ENCODE data around the gene PTOV1. TPM values are rescaled to one million over a fixed set of nuclear protein-coding genes. Genes with fewer than 3 reads are reported as not detected.
A peak's percentile ranks its signal among the peaks of the same experiment; 100 is the strongest.

PTOV1 gene
- total RNA-seq, 1 experiment from 2014 or later: 296 TPM

DNA sequence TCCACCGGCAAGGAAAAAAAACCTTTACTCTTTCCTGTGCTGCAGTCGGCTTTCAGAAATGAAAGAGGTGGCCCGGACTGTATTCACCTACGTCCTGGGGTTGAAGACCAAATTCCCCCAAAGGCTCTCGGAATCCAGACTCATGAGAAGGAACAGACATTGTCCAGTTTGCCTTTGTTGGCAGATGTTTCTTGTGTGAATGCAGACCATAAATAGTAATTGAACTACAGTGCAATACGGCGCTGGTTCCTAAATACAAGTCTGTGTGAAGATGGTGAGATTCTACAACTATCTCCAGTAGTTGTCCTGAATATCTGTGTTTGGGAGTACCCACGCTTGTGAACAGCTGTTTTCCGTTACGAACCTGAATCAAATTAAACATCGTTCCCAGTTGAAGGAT, 11.2 kb upstream of the PTOV1 start:
- ATAC-seq (no peak), DNase-seq (ENCODE audit: low spot score) (no peak)
- no peak overlapping the region for H3K27ac Mint-ChIP-seq
- no peaks in the 10 kb centered on the region for H3K9me3 Mint-ChIP-seq
- no peak overlapping the region for H3K4me3 Mint-ChIP-seq
- TF ChIP-seq ESRRA (CRISPR knock-in tag; IDR thresholded peaks at IDR 0.05; ENCODE audit: borderline replicate concordance) (no peak), PREB (CRISPR knock-in tag; IDR thresholded peaks at IDR 0.05; ENCODE audit: borderline replicate concordance) (no peak), GTF2I (CRISPR knock-in tag; conservative IDR thresholded peaks at IDR 0.05) (no peak), TCF7 (CRISPR knock-in tag; IDR thresholded peaks at IDR 0.05; ENCODE audit: low read depth) (no peak), SP1 (CRISPR knock-in tag; conservative IDR thresholded peaks at IDR 0.05) (no peak), CBFB (CRISPR knock-in tag; IDR thresholded peaks at IDR 0.05; ENCODE audit: low read depth) (no peak), MLX (CRISPR knock-in tag; IDR thresholded peaks at IDR 0.05) (no peak), PRRX2 (CRISPR knock-in tag; IDR thresholded peaks at IDR 0.05) (no peak), NR2C2 (CRISPR knock-in tag; IDR thresholded peaks at IDR 0.05) (no peak), MXD4 (CRISPR knock-in tag; IDR thresholded peaks at IDR 0.05; ENCODE audit: borderline replicate concordance) (no peak), NR1H2 (CRISPR knock-in tag; IDR thresholded peaks at IDR 0.05) (no peak), ZNF219 (CRISPR knock-in tag; IDR thresholded peaks at IDR 0.05; ENCODE audit: borderline replicate concordance) (no peak)
- TF ChIP-seq, protein P1, sequence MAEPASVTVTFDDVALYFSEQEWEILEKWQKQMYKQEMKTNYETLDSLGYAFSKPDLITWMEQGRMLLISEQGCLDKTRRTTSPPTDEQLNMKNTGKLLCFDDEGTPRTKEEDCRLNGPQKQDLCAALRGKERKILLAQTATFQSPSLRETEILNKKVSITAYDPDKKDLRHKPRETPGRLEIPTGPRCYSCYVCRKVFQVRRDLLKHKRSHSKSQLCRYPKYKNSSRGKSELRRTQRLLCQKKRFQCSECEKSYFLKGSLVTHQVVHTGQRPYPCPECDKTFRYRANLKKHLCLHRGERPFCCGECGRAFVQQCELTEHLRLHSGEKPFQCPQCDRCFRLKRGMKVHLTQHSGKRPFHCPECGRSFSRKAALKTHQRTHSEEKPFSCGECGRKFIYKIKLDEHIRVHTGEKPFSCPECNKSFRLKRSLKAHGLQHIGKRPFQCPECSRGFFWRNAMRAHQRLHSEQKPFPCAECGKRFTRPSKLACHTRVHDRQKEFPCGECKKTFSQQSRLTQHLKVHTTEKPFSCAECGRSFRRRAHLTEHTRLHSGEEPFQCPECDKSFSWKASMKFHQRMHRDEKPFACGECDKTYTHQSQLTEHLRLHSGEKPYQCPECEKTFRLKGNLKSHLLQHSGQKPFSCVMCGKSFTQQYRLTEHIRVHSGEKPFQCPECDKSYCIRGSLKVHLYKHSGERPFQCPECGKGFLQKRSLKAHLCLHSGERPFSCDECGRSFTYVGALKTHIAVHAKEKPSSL (CRISPR knock-in tag; conservative IDR thresholded peaks at IDR 0.05): no peak
- TF ChIP-seq, protein P2, sequence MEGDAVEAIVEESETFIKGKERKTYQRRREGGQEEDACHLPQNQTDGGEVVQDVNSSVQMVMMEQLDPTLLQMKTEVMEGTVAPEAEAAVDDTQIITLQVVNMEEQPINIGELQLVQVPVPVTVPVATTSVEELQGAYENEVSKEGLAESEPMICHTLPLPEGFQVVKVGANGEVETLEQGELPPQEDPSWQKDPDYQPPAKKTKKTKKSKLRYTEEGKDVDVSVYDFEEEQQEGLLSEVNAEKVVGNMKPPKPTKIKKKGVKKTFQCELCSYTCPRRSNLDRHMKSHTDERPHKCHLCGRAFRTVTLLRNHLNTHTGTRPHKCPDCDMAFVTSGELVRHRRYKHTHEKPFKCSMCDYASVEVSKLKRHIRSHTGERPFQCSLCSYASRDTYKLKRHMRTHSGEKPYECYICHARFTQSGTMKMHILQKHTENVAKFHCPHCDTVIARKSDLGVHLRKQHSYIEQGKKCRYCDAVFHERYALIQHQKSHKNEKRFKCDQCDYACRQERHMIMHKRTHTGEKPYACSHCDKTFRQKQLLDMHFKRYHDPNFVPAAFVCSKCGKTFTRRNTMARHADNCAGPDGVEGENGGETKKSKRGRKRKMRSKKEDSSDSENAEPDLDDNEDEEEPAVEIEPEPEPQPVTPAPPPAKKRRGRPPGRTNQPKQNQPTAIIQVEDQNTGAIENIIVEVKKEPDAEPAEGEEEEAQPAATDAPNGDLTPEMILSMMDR (IDR thresholded peaks at IDR 0.05): no peak
- TF ChIP-seq, protein P3, sequence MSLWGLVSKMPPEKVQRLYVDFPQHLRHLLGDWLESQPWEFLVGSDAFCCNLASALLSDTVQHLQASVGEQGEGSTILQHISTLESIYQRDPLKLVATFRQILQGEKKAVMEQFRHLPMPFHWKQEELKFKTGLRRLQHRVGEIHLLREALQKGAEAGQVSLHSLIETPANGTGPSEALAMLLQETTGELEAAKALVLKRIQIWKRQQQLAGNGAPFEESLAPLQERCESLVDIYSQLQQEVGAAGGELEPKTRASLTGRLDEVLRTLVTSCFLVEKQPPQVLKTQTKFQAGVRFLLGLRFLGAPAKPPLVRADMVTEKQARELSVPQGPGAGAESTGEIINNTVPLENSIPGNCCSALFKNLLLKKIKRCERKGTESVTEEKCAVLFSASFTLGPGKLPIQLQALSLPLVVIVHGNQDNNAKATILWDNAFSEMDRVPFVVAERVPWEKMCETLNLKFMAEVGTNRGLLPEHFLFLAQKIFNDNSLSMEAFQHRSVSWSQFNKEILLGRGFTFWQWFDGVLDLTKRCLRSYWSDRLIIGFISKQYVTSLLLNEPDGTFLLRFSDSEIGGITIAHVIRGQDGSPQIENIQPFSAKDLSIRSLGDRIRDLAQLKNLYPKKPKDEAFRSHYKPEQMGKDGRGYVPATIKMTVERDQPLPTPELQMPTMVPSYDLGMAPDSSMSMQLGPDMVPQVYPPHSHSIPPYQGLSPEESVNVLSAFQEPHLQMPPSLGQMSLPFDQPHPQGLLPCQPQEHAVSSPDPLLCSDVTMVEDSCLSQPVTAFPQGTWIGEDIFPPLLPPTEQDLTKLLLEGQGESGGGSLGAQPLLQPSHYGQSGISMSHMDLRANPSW (CRISPR knock-in tag; conservative IDR thresholded peaks at IDR 0.05; ENCODE audit: low read depth): no peak
- ChIA-PET POLR2A (no interaction called here), CTCF (no interaction called here)
- H3K36me3 Mint-ChIP-seq: peaks cover 39% of the 10 kb centered on the region
- H3K4me1 Mint-ChIP-seq: no peaks in the 10 kb centered on the region
- H3K27me3 Mint-ChIP-seq (ENCODE audit: low read depth): no peaks in the 10 kb centered on the region

- POLR2A ChIA-PET: no interaction called here
- CTCF ChIA-PET: no interaction called here
- ATAC-seq (no peak), DNase-seq (ENCODE audit: low spot score) (no peak)
- Mint-ChIP-seq H3K27ac (peak overlapping the region; percentile 38; the same call in 1 of the 2 replicates), H3K4me3 (no peak overlapping the region), H3K27me3 (ENCODE audit: low read depth) (no peaks in the 10 kb centered on the region), H3K36me3 (peaks cover 33% of the 10 kb centered on the region), H3K9me3 (no peaks in the 10 kb centered on the region), H3K4me1 (no peaks in the 10 kb centered on the region)
- TF ChIP-seq PREB (CRISPR knock-in tag; IDR thresholded peaks at IDR 0.05; ENCODE audit: borderline replicate concordance): no peak
- no peak for TF ChIP-seq SOX15 (CRISPR knock-in tag; IDR thresholded peaks at IDR 0.05)
- no peak for TF ChIP-seq ZMAT4 (CRISPR knock-in tag; IDR thresholded peaks at IDR 0.05)
- TF ChIP-seq, protein P1 (CRISPR knock-in tag; conservative IDR thresholded peaks at IDR 0.05): no peak
Observed at GRCh38 chr19:49840321-49840720, 10.6 kb upstream of the PTOV1 start.

All from WTC11 (cell line).